ENCODE measurements around the gene CRLF1. TPM values are rescaled to one million over a fixed set of nuclear protein-coding genes. Genes with fewer than 3 reads are reported as not detected.

The CRLF1 gene
- total and polyA plus RNA-seq, 2 of the 8 experiments (the other 6 are each of a cell fraction or from before 2014, with no cell fraction given): 7.2 to 10.3 TPM

- no peak overlapping the region for H3K18ac ChIP-seq (ENCODE audit: extremely low read depth, low read length)
- H2AK5ac ChIP-seq (ENCODE audit: low read depth, low read length): no peak overlapping the region
- no peak overlapping the region for H3K4me3 ChIP-seq (ENCODE audit: extremely low read depth in 1 of 4, insufficient read depth in 2 of 4, low read depth in 3 of 4, low read length in 4 of 4)
- H2BK20ac ChIP-seq (ENCODE audit: low read length): no peak overlapping the region
- no peak overlapping the region for H4K8ac ChIP-seq (ENCODE audit: extremely low read depth, insufficient read depth, low read length)
- DNase-seq (ENCODE audit: low read depth in 1 of 2, low spot score in 2 of 2) (no peak), FAIRE-seq (no peak)
- no peak overlapping the region for H2BK12ac ChIP-seq (ENCODE audit: low read depth, low read length)
- peaks cover under 1 to 2% of the 10 kb centered on the region in 2 experiments; a peak in 3 of 4 replicates for H3K79me2 ChIP-seq (ENCODE audit: control insufficient read depth in 1 of 2, insufficient read depth in 2 of 2, low read length in 2 of 2)
- H3K27me3 ChIP-seq (replicated peaks in 1 of 4; ENCODE audit: control insufficient read depth in 3 of 4, extremely low read depth in 1 of 4, insufficient read depth in 3 of 4, low read length in 3 of 4): no peaks in the 10 kb centered on the region
- H3K9ac ChIP-seq (replicated peaks in 1 of 4; ENCODE audit: extremely low read depth in 1 of 4, low read depth in 3 of 4, low read length in 3 of 4): no peak overlapping the region
- CTCF ChIA-PET (ENCODE audit: partially characterized antibody): interaction anchor here (1.0 to 1.8 kb wide), 3 partner anchors 9 to 113 kb away, joined by 5 to 6 read pairs (median 5); partner anchors contain the start of gene KXD1
- no peak overlapping the region for H3K23ac ChIP-seq (ENCODE audit: insufficient read length)
- H3K23me2 ChIP-seq (ENCODE audit: low read depth, low read length): peaks cover 2% of the 10 kb centered on the region; the same call in 1 of the 2 replicates
- 94% methylated on average over 8 of the region's 8 CpGs; no CpG with 5 or more reads in 1 of the 2 experiments for WGBS, 2 experiments (ENCODE audit: extremely low coverage in 1 of 2, insufficient coverage in 1 of 2, insufficient read length in 1 of 2, insufficient replicate concordance in 2 of 2, low coverage in 1 of 2, low lambda C conversion rate in 2 of 2, missing lambda C conversion rate in 1 of 2)
- no peaks in the 10 kb centered on the region for H3K9me3 ChIP-seq (ENCODE audit: insufficient read depth in 2 of 2, low read depth in 1 of 2, low read length in 1 of 2)
- no peak overlapping the region for H3K4me2 ChIP-seq (ENCODE audit: insufficient read depth in 1 of 2, low read depth in 2 of 2, low read length in 2 of 2)
- H3K36me3 ChIP-seq (ENCODE audit: control insufficient read depth in 2 of 4, insufficient read depth in 4 of 4, low read length in 3 of 4): peaks cover 17 to 47% (median 35%) of the 10 kb centered on the region in 4 experiments
- H3K4ac ChIP-seq (replicated peaks; ENCODE audit: insufficient read length, low read depth, low read length): no peak overlapping the region
- H2BK120ac ChIP-seq (replicated peaks; ENCODE audit: low read depth, low read length): no peak overlapping the region
- no peak overlapping the region for H2AFZ ChIP-seq (ENCODE audit: low read length)
- no peak for TF ChIP-seq KDM5A (IDR thresholded peaks at IDR 0.05; ENCODE audit: low read length)
- TF ChIP-seq TAF1 (IDR thresholded peaks at IDR 0.05; ENCODE audit: low read depth, low read length): no peak
- no peak for TF ChIP-seq RXRA (IDR thresholded peaks at IDR 0.05; ENCODE audit: insufficient read depth, low read depth, low read length)
- no peak for TF ChIP-seq PHF8 (conservative IDR thresholded peaks at IDR 0.05; ENCODE audit: low read depth, low read length)
- no peak for TF ChIP-seq ASH2L (IDR thresholded peaks at IDR 0.05; ENCODE audit: low read length)
- TF ChIP-seq NRF1 (IDR thresholded peaks at IDR 0.05; ENCODE audit: low read depth, low read length): no peak
- TF ChIP-seq SAP30 (IDR thresholded peaks at IDR 0.05; ENCODE audit: insufficient read depth, insufficient replicate concordance, low read length): no peak
- TF ChIP-seq BACH1 (IDR thresholded peaks at IDR 0.05; ENCODE audit: low read length): no peak
- no peak for TF ChIP-seq HDAC2 (IDR thresholded peaks at IDR 0.05; ENCODE audit: borderline replicate concordance in 1 of 2, low read depth in 2 of 2, low read length in 2 of 2)
- TF ChIP-seq CHD1 (IDR thresholded peaks at IDR 0.05; ENCODE audit: low read depth, low read length): no peak
- TF ChIP-seq TBP (IDR thresholded peaks at IDR 0.05; ENCODE audit: low read depth, low read length): no peak
- no peak for TF ChIP-seq BRCA1 (IDR thresholded peaks at IDR 0.05; ENCODE audit: low read depth, low read length)
- TF ChIP-seq MAX (IDR thresholded peaks at IDR 0.05): no peak
- no peak for TF ChIP-seq TEAD4 (IDR thresholded peaks at IDR 0.05; ENCODE audit: low read depth, low read length)
- no peak for TF ChIP-seq SP4 (IDR thresholded peaks at IDR 0.05; ENCODE audit: low read length)
- peaks cover 0 to 2% of the 10 kb centered on the region in 2 experiments for H4K20me1 ChIP-seq (replicated peaks in 1 of 2; ENCODE audit: control insufficient read depth in 1 of 2, insufficient read depth in 2 of 2, low read length in 2 of 2)
- no peak overlapping the region for H2BK15ac ChIP-seq (ENCODE audit: low read length)
- H4K91ac ChIP-seq (replicated peaks; ENCODE audit: insufficient read length, low read length): no peak overlapping the region
- no peak overlapping the region for H2BK5ac ChIP-seq (ENCODE audit: low read depth, low read length)
- H3K56ac ChIP-seq (replicated peaks; ENCODE audit: insufficient read length, low read depth, low read length): no peak overlapping the region
- no peaks in the 10 kb centered on the region for H3K79me1 ChIP-seq (ENCODE audit: low read depth, low read length)
- H3K27ac ChIP-seq (ENCODE audit: low read depth, low read length): no peak overlapping the region
- H3K4me1 ChIP-seq (replicated peaks in 1 of 4; ENCODE audit: control insufficient read depth in 3 of 4, insufficient read depth in 4 of 4, low read length in 3 of 4): no peaks in the 10 kb centered on the region
- POLR2A ChIA-PET (ENCODE audit: partially characterized antibody): interaction anchor here (1.1 to 2.5 kb wide), 5 partner anchors 10 to 23 kb away, joined by 3 to 11 read pairs (median 4); partner anchors contain the start of gene REX1BD
- H4K5ac ChIP-seq (ENCODE audit: insufficient read length, low read depth, low read length): no peak overlapping the region
- no peak overlapping the region for H3K14ac ChIP-seq (ENCODE audit: insufficient read length)
Observed at GRCh38 chr19:18566953-18567352, 39.6 kb downstream of the CRLF1 start.

Measured in H1 (cell line).